HG02571 (cell line): ENCODE data around the gene SSH2.
"Not testable (repeated sequence)": the region's sequence is repeated elsewhere in the genome, so short reads cannot be mapped to it uniquely, and the experiment has no call there.

Experiments used
- ATAC-seq: cut with Tn5 transposase; IDR thresholded peaks from one replicate; pipeline ENCODE4 v1.9.1; 2021; ENCODE audit warnings: mild to moderate bottlenecking, moderate library complexity; ENCODE audit not compliant: unreplicated experiment

Gene SSH2

GRCh38 chr17:29782917-29783316 is 147.1 kb downstream of the SSH2 start:
- no peak for ATAC-seq

GRCh38 chr17:29779812-29780190 is 150.2 kb downstream of the SSH2 start:
- ATAC-seq, result not testable (repeated sequence)

- ATAC-seq, result no peak
These were observed 150.8 kb downstream of the SSH2 start for GRCh38 chr17:29778956-29779811.

- ATAC-seq, result no peak
These were observed 152.4 kb downstream of the SSH2 start for GRCh38 chr17:29777663-29778062.

- no peak for ATAC-seq
These were observed 154.0 kb downstream of the SSH2 start for GRCh38 chr17:29776026-29776425.

GRCh38 chr17:29772981-29773380 is 157.0 kb downstream of the SSH2 start:
- ATAC-seq, result no peak

- ATAC-seq, result no peak
These were observed 158.5 kb downstream of the SSH2 start for GRCh38 chr17:29771546-29771945.

- no peak for ATAC-seq
These were observed 160.8 kb downstream of the SSH2 start for GRCh38 chr17:29769225-29769624.

- no peak for ATAC-seq
These were observed 163.2 kb downstream of the SSH2 start for GRCh38 chr17:29766796-29767327.

- ATAC-seq, result no peak
These were observed 165.3 kb downstream of the SSH2 start for GRCh38 chr17:29764748-29765147.

GRCh38 chr17:29764217-29764616 is 165.8 kb downstream of the SSH2 start:
- ATAC-seq, result no peak

- ATAC-seq, result no peak
These were observed 166.8 kb downstream of the SSH2 start for GRCh38 chr17:29763273-29763672.

- peak; percentile 82 for ATAC-seq
These were observed 168.8 kb downstream of the SSH2 start for GRCh38 chr17:29761040-29761761.

GRCh38 chr17:29760279-29761039 is 169.6 kb downstream of the SSH2 start:
- peak; percentile 41 for ATAC-seq

GRCh38 chr17:29758255-29758654 is 171.8 kb downstream of the SSH2 start:
- ATAC-seq, result no peak

- ATAC-seq, result no peak
These were observed 172.2 kb downstream of the SSH2 start for GRCh38 chr17:29757788-29758187.

GRCh38 chr17:29753845-29754439 is 176.1 kb downstream of the SSH2 start:
- ATAC-seq, result no peak

- ATAC-seq, result no peak
These were observed 180.8 kb downstream of the SSH2 start for GRCh38 chr17:29749045-29749825.

- ATAC-seq, result no peak
These were observed 181.6 kb downstream of the SSH2 start for GRCh38 chr17:29748400-29748799.

- ATAC-seq, result no peak
These were observed 182.4 kb downstream of the SSH2 start for GRCh38 chr17:29747660-29748059.
